Mesenchymal stem cell (in vitro differentiated cells and primary cell): ENCODE measurements around the gene ITGA11.

ENCODE experiments used
- DNase-seq: peaks from one replicate; pipeline ENCODE4 v3.0.0-alpha.2; 2013
- H2AFZ ChIP-seq: one replicate; pipeline ENCODE4 v1.6.1; 2013; ENCODE audit warnings: low read depth, mild to moderate bottlenecking, control low read depth, inconsistent platforms, low read length, moderate library complexity
- H2AK5ac ChIP-seq: 2 replicates; pipeline ENCODE4 v1.6.1; 2013; ENCODE audit warnings: low read length, moderate library complexity, mild to moderate bottlenecking, inconsistent platforms; ENCODE audit not compliant: severe bottlenecking
- H2BK120ac ChIP-seq: one replicate; pipeline ENCODE4 v1.6.1; 2013; ENCODE audit warnings: low read depth, mild to moderate bottlenecking, inconsistent platforms, low read length, moderate library complexity
- H2BK12ac ChIP-seq, 2 experiments: one replicate each; pipeline ENCODE4 v1.6.1; 2013; ENCODE audit warnings: inconsistent platforms in 2 of 2, low read length in 2 of 2, mild to moderate bottlenecking in 2 of 2, moderate library complexity in 2 of 2, control low read depth in 1 of 2
- H2BK15ac ChIP-seq: one replicate; pipeline ENCODE4 v1.6.1; 2013; ENCODE audit warnings: mild to moderate bottlenecking, low read depth, inconsistent platforms; ENCODE audit not compliant: poor library complexity, severe bottlenecking
- H2BK5ac ChIP-seq: 2 replicates; pipeline ENCODE4 v1.6.1; 2013; ENCODE audit warnings: low read depth, mild to moderate bottlenecking, low read length, control low read depth, inconsistent platforms; ENCODE audit not compliant: poor library complexity, severe bottlenecking
- H3K14ac ChIP-seq, 2 experiments: one replicate each; pipeline ENCODE4 v1.6.1; 2013; ENCODE audit warnings: inconsistent platforms in 2 of 2, low read length in 2 of 2, control low read depth in 1 of 2, mild to moderate bottlenecking in 1 of 2, moderate library complexity in 1 of 2
- H3K18ac ChIP-seq, 2 experiments: one replicate each; pipeline ENCODE4 v1.6.1; 2013; ENCODE audit warnings: inconsistent platforms in 2 of 2, low read length in 2 of 2, control low read depth in 1 of 2, low read depth in 1 of 2, mild to moderate bottlenecking in 1 of 2
- H3K23ac ChIP-seq, 2 experiments: one replicate each; pipeline ENCODE4 v1.6.1; 2013; ENCODE audit warnings: inconsistent platforms in 2 of 2, low read length in 2 of 2, mild to moderate bottlenecking in 2 of 2, moderate library complexity in 2 of 2, control low read depth in 1 of 2
- H3K27ac ChIP-seq: 2 replicates; pipeline ENCODE4 v1.5.1; 2013; ENCODE audit warnings: mild to moderate bottlenecking, moderate library complexity, low read length, control low read depth, inconsistent platforms; ENCODE audit not compliant: poor library complexity, severe bottlenecking
- H3K27me3 ChIP-seq, 2 experiments: 2 replicates each; pipeline versions ENCODE4 v1.6.1 to v1.7.0; 2013; ENCODE audit warnings: low read length in 2 of 2, mild to moderate bottlenecking in 2 of 2, moderate library complexity in 2 of 2, control low read depth in 1 of 2, inconsistent platforms in 1 of 2; ENCODE audit not compliant: control insufficient read depth in 1 of 2, insufficient read depth in 1 of 2
- H3K36me3 ChIP-seq, 2 experiments: 2 replicates each; pipeline versions ENCODE4 v1.6.1 to v1.7.0; 2013; ENCODE audit warnings: low read length in 2 of 2, control low read depth in 1 of 2, inconsistent platforms in 1 of 2, low read depth in 1 of 2, mild to moderate bottlenecking in 1 of 2; ENCODE audit not compliant: insufficient read depth in 2 of 2, control insufficient read depth in 1 of 2
- H3K4ac ChIP-seq, 2 experiments: one replicate each; pipeline ENCODE4 v1.6.1; 2013; ENCODE audit warnings: inconsistent platforms in 2 of 2, low read length in 2 of 2, mild to moderate bottlenecking in 2 of 2, moderate library complexity in 2 of 2, control low read depth in 1 of 2, low read depth in 1 of 2
- H3K4me1 ChIP-seq: 2 replicates; pipeline ENCODE4 v1.6.1; 2013; ENCODE audit warnings: low read depth, low read length, control low read depth; ENCODE audit not compliant: control insufficient read depth, insufficient read depth
- H3K4me2 ChIP-seq: 2 replicates; pipeline ENCODE4 v1.6.1; 2013; ENCODE audit warnings: low read length, mild to moderate bottlenecking, inconsistent platforms; ENCODE audit not compliant: poor library complexity, severe bottlenecking
- H3K4me3 ChIP-seq, 2 experiments: 2 replicates each; pipeline versions ENCODE4 v1.5.1 to v1.7.0; 2013; ENCODE audit warnings: low read length in 2 of 2, mild to moderate bottlenecking in 2 of 2, control low read depth in 1 of 2, low read depth in 1 of 2; ENCODE audit not compliant: insufficient read depth in 1 of 2
- H3K79me1 ChIP-seq: replicated peaks from 2 replicates; pipeline ENCODE4 v1.6.1; 2013; ENCODE audit warnings: mild to moderate bottlenecking, control low read depth, low read length, inconsistent platforms; ENCODE audit not compliant: poor library complexity, severe bottlenecking
- H3K9ac ChIP-seq: 2 replicates; pipeline ENCODE4 v1.7.0; 2013; ENCODE audit warnings: mild to moderate bottlenecking, low read length, moderate library complexity
- H3K9me3 ChIP-seq: 2 replicates; pipeline ENCODE4 v1.7.0; 2013; ENCODE audit warnings: mild to moderate bottlenecking, low read length; ENCODE audit not compliant: control insufficient read depth
- H4K8ac ChIP-seq: one replicate; pipeline ENCODE4 v1.6.1; 2013; ENCODE audit warnings: inconsistent platforms, mild to moderate bottlenecking, low read length, moderate library complexity
- H4K91ac ChIP-seq: one replicate; pipeline ENCODE4 v1.6.1; 2013; ENCODE audit warnings: mild to moderate bottlenecking, low read length, inconsistent platforms
- WGBS: methylation state at CpG from one replicate; pipeline ENCODE4 v1.1.7; 2013; ENCODE audit warnings: mixed read lengths; 5-methylcytosine and 5-hydroxymethylcytosine counted together

Gene ITGA11

DNA sequence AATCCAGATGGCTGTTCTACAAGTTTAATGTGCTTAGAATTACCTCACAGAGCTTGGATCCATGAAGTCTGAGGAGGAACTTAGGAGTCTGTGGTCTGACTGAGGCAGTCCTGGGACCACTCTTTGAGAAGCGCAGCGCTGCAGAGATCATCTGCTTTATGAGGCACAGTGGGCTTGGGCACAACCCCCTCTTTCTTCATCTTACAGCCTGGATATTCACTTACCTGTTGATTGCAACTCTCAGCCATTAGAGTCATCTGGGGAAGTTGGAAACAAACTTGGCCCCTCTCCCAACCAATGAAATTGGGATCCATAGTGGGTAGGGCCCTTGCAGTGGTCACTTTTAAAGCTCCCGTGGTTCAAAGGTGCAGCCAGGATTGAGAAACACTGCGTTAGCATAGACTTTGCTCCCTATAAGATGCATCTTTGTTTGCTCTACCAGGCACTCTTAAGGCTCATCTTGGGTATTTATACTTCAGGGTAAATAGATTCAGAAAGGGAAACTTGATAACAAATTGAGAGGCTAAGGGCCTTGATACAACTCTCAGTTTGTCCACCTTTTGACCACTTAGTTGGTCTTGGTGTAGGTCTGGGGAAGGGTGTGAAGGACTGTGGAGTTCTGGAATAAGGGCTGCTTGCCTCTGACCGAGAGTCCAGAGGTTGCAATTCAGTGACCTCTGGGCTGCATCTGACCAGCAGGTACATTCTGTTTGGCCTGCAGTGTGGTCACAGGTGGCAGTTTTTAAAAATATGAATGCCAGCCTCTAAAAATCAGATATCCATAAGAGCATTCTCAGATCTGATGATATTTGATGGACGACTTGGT is 131.6 kb downstream of the ITGA11 start:
- DNase-seq: no peak
- Histone ChIP-seq H3K18ac (no peak overlapping the region), H3K9ac (no peak overlapping the region), H2BK5ac (no peak overlapping the region), H3K23ac (no peak overlapping the region), H3K27me3 (no peaks in the 10 kb centered on the region), H3K79me1 (peaks cover 13% of the 10 kb centered on the region), H2AFZ (no peak overlapping the region), H4K91ac (no peak overlapping the region), H2BK120ac (no peak overlapping the region), H3K27ac (no peak overlapping the region), H3K36me3 (peaks cover 31 to 52% of the 10 kb centered on the region in 2 experiments), H3K9me3 (no peaks in the 10 kb centered on the region), H3K4me3 (no peak overlapping the region), H4K8ac (no peak overlapping the region), H3K4me1 (peaks cover 12% of the 10 kb centered on the region), H2AK5ac (no peak overlapping the region), H3K4me2 (no peak overlapping the region), H2BK15ac (no peak overlapping the region), H2BK12ac (no peak overlapping the region), H3K14ac (no peak overlapping the region), H3K4ac (no peak overlapping the region)
- WGBS: 96% methylated on average over 6 of the region's 6 CpGs

- Histone ChIP-seq H2BK12ac (no peak overlapping the region), H3K9ac (peak overlapping the region; percentile 66), H2AK5ac (no peak overlapping the region), H3K36me3 (peaks cover 37 to 43% of the 10 kb centered on the region in 2 experiments), H2BK120ac (no peak overlapping the region), H3K4ac (no peak overlapping the region), H2BK15ac (no peak overlapping the region), H3K79me1 (peaks cover 10% of the 10 kb centered on the region), H2BK5ac (no peak overlapping the region), H3K4me1 (peaks cover 10% of the 10 kb centered on the region), H3K23ac (no peak overlapping the region), H3K27ac (no peak overlapping the region), H4K8ac (no peak overlapping the region), H2AFZ (no peak overlapping the region), H3K27me3 (no peaks in the 10 kb centered on the region), H4K91ac (no peak overlapping the region), H3K9me3 (no peaks in the 10 kb centered on the region), H3K14ac (no peak overlapping the region), H3K18ac (no peak overlapping the region), H3K4me3 (peak overlapping the region in 1 of 2 experiments; percentile 73), H3K4me2 (no peak overlapping the region)
- no peak for DNase-seq
- WGBS: 87% methylated on average over 5 of the region's 5 CpGs
These were observed 132.5 kb downstream of the ITGA11 start for GRCh38 chr15:68299436-68299835.

DNA sequence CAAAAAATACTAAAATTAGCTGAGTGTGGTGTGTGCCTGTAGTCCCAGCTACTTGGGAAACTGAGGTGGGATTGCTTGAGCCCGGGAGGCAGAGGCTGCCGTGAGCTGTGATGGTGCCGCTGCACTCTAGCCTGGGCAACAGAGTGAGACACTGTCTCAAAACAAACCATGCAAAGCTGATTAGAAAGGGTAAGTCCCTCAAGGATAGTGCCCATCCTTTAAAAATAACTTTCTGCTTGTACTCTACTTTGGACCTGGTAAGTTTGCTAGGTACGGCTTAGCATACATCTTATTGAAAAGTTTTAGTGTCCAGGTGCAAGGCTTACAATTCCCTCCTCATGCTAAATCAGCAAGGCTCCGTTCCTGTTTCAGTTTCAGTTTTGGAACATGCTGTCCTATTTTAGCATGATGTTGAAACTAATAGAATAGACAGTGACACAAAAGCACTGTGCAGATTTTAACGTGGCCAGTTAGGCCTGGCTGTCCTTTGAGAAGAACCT is 133.0 kb downstream of the ITGA11 start:
- Histone ChIP-seq H3K23ac (no peak overlapping the region), H3K14ac (no peak overlapping the region), H4K8ac (no peak overlapping the region), H2AFZ (no peak overlapping the region), H3K9ac (peak overlapping the region; percentile 66), H3K27me3 (no peaks in the 10 kb centered on the region), H3K4me3 (peak overlapping the region in 1 of 2 experiments; percentile 73), H2BK120ac (no peak overlapping the region), H3K9me3 (no peaks in the 10 kb centered on the region), H2BK5ac (no peak overlapping the region), H3K36me3 (peaks cover 39 to 40% of the 10 kb centered on the region in 2 experiments), H3K4me1 (peaks cover 8% of the 10 kb centered on the region), H2AK5ac (no peak overlapping the region), H3K79me1 (peaks cover 12% of the 10 kb centered on the region), H4K91ac (no peak overlapping the region), H2BK12ac (no peak overlapping the region), H3K4me2 (no peak overlapping the region), H2BK15ac (no peak overlapping the region), H3K4ac (no peak overlapping the region), H3K27ac (no peak overlapping the region), H3K18ac (no peak overlapping the region)
- peak; percentile 61 for DNase-seq
- 90% methylated on average over 6 of the region's 6 CpGs for WGBS

DNA sequence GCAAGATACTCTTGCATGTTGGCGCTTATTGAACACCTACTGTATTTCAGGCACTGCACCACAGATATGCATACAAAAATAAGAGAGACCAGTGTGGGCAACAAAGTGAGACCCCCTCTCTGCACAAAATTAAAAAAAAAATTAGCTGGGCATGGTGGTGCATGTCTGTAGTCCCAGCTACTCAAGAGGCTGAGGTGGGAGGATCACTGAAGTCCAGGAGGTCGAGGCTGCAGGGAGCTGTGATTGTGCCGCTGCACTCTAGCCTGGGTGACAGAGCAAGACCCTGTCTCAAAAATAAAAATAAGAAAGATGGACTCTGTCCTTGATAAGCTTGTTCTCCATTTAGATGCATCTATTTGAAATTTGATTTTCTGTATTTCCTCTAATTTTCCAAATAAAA is 133.6 kb downstream of the ITGA11 start:
- Histone ChIP-seq H3K14ac (no peak overlapping the region), H3K36me3 (peaks cover 33 to 46% of the 10 kb centered on the region in 2 experiments), H2AFZ (no peak overlapping the region), H2BK120ac (no peak overlapping the region), H2AK5ac (no peak overlapping the region), H3K27ac (no peak overlapping the region), H4K8ac (no peak overlapping the region), H3K18ac (no peak overlapping the region), H3K9me3 (no peaks in the 10 kb centered on the region), H3K4ac (no peak overlapping the region), H2BK12ac (no peak overlapping the region), H3K4me2 (no peak overlapping the region), H3K23ac (no peak overlapping the region), H2BK5ac (no peak overlapping the region), H4K91ac (no peak overlapping the region), H3K9ac (peak overlapping the region; percentile 66), H3K4me3 (no peak overlapping the region), H2BK15ac (no peak overlapping the region), H3K4me1 (peaks cover 6% of the 10 kb centered on the region), H3K27me3 (no peaks in the 10 kb centered on the region), H3K79me1 (peaks cover 12% of the 10 kb centered on the region)
- DNase-seq: no peak
- 94% methylated on average over 3 of the region's 3 CpGs for WGBS
